Right lobe of liver (tissue), 6 donors: ENCODE data around the gene ENGASE. TPM values are rescaled to one million over a fixed set of nuclear protein-coding genes. Genes with fewer than 3 reads are reported as not detected.

Source experiments
- ATAC-seq, 4 donors: fragments of 200-7000 bp; cut with Tn5 transposase; one replicate each; pipeline ENCODE4 v1.9.1; 2020; ENCODE audit warnings: mild to moderate bottlenecking in 4 of 4, moderate library complexity in 4 of 4
- DNase-seq, 3 donors: peaks; one replicate each; pipeline ENCODE4 v3.0.0-alpha.2; 2020
- H3K27ac ChIP-seq, 3 donors: fragments of 200-600 bp; one replicate each; pipeline ENCODE4 v1.8.0; 2022
- H3K27me3 ChIP-seq, 2 donors: fragments of 200-600 bp; one replicate each; pipeline ENCODE4 v1.8.0; 2022
- H3K36me3 ChIP-seq, 4 donors: fragments of 200-600 bp; sonication (generic) in 1 of 4; one replicate each; pipeline versions ENCODE4 v1.5.1 to v1.8.0; 2017 to 2022; ENCODE audit warnings: control low read depth in 1 of 4
- H3K4me1 ChIP-seq, 4 donors: fragments of 200-600 bp; sonication (generic) in 1 of 4; one replicate each; pipeline versions ENCODE4 v1.5.1 to v1.8.0; 2017 to 2022; ENCODE audit warnings: control low read depth in 1 of 4
- H3K4me3 ChIP-seq, 3 donors: fragments of 200-600 bp; one replicate each; pipeline ENCODE4 v1.8.0; 2022
- H3K9me3 ChIP-seq, 4 donors: fragments of 200-600 bp; sonication (generic) in 1 of 4; one replicate each; pipeline versions ENCODE4 v1.5.1 to v1.8.0; 2017 to 2022; ENCODE audit warnings: control low read depth in 1 of 4
- CTCF ChIP-seq, 4 donors: fragments of 200-600 bp in 3 of 4; fragments of 450-650 bp in 1 of 4; IDR thresholded peaks; one replicate each; pipeline versions ENCODE4 v1.5.1 to v1.8.0; 2016 to 2022; ENCODE audit warnings: antibody characterized with exemption in 4 of 4, mild to moderate bottlenecking in 2 of 4
- POLR2A ChIP-seq: fragments of 450-650 bp; IDR thresholded peaks from one replicate; pipeline ENCODE4 v1.6.1; 2017; ENCODE audit warnings: antibody characterized with exemption, mild to moderate bottlenecking
- WGBS: methylation state at CpG from one replicate; pipeline ENCODE4 v1.1.6; 2018; ENCODE audit warnings: low coverage, low lambda C conversion rate; ENCODE audit not compliant: insufficient coverage; ENCODE audit errors: missing lambda C conversion rate; 5-methylcytosine and 5-hydroxymethylcytosine counted together
- intact Hi-C, 2 donors: fragments of 100-400 bp; cut with DNase I; formaldehyde crosslinking; loops; one replicate each; pipeline versions ENCODE4 v1.11.2 to v1.14.1; 2022
- total RNA-seq, 6 experiments: library from RNA; depleted of rRNA in 2 of 6; stranded (reverse); fragments of >200 nt in 2 of 6; fragmentation: NEBNext Ultra II Directional in 3 of 6; extraction: Animal tissue kit (Norgen Biotek cat#: 25700) in 3 of 6; gene quantifications; one replicate each; pipeline versions ENCODE4 v1.1.0 to v1.2.4, GENCODE V29; 2016 to 2023
- donor health status: DM: no; HTN: yes; CAD: no.
- donor health status: DM: no; HTN: no; CAD: no.
- donor health status: DM: no; HTN: no; CAD: no.
- donor health status: DM: no; HTN: yes; CAD: no.
- donor health status: DM: no; HTN: yes; CAD: no.

ENGASE gene
- total RNA-seq, 6 experiments from 2014 or later, result 7.4 to 63.7 (median 39.1) TPM

GRCh38 chr17:79123988-79124387 is 49.4 kb downstream of the ENGASE start:
- Histone ChIP-seq H3K27ac (no peak overlapping the region), H3K36me3 (no peaks in the 10 kb centered on the region), H3K4me1 (no peaks in the 10 kb centered on the region), H3K9me3 (no peaks in the 10 kb centered on the region), H3K27me3 (no peaks in the 10 kb centered on the region), H3K4me3 (no peak overlapping the region)
- 92% methylated on average over 5 of the region's 8 CpGs for WGBS
- no peak for DNase-seq
- TF ChIP-seq POLR2A (no peak), CTCF (IDR thresholded peaks at IDR 0.05) (no peak)
- no peak for ATAC-seq
- intact Hi-C loops, result no loop called here

DNA sequence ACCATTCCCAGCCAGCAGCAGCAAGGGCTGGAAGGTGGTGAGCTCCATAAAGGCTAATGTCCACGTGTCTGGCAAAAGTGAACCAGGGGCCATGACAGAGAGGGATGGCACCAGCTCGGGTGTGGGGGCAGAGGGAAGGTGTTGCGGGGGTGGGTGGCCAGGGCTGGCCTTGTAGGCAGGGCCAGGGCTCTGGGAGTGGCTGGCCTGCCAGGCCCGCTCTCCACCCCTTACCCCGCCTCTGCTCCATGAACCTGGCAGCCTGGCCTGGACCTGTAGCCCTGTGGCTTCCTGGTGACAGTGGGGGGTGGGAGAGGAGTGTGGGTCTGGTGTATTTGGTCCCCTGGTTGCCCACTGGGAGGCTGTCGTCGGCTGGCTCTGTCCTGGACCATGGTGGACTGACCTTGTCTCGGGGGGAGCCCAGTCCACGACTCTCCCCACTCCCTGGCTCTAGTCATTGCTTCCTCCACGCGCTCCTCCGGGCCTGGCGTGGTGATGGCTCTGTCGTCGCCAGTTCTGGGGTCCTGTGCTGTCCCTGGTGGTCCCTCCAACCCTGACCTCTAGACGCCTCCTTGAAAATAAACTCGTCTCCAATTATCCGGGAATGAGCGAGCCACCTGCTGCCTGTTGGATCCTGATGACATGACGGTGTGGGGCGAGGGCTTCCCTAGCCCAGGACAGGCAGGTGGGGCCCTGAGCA is 50.0 kb downstream of the ENGASE start:
- no peaks in the 10 kb centered on the region for H3K36me3 ChIP-seq
- ATAC-seq (no peak), DNase-seq (no peak)
- H3K27me3 ChIP-seq, result no peaks in the 10 kb centered on the region
- no peak overlapping the region for H3K27ac ChIP-seq
- H3K4me1 ChIP-seq, result no peaks in the 10 kb centered on the region
- TF ChIP-seq CTCF (IDR thresholded peaks at IDR 0.05) (no peak), POLR2A (no peak)
- WGBS, result 67% methylated on average over 4 of the region's 21 CpGs
- H3K4me3 ChIP-seq, result no peak overlapping the region
- intact Hi-C loops, result no loop called here
- H3K9me3 ChIP-seq, result no peaks in the 10 kb centered on the region

- intact Hi-C loops, result no loop called here
- Histone ChIP-seq H3K4me1 (no peaks in the 10 kb centered on the region), H3K27me3 (no peaks in the 10 kb centered on the region), H3K9me3 (no peaks in the 10 kb centered on the region), H3K4me3 (no peak overlapping the region), H3K27ac (no peak overlapping the region), H3K36me3 (no peaks in the 10 kb centered on the region)
- DNase-seq (no peak), ATAC-seq (no peak)
- WGBS, result no CpG with 5 or more reads among the region's 22 CpGs
- TF ChIP-seq CTCF (IDR thresholded peaks at IDR 0.05) (no peak), POLR2A (no peak)
These were observed 50.9 kb downstream of the ENGASE start for GRCh38 chr17:79125503-79125902.

DNA sequence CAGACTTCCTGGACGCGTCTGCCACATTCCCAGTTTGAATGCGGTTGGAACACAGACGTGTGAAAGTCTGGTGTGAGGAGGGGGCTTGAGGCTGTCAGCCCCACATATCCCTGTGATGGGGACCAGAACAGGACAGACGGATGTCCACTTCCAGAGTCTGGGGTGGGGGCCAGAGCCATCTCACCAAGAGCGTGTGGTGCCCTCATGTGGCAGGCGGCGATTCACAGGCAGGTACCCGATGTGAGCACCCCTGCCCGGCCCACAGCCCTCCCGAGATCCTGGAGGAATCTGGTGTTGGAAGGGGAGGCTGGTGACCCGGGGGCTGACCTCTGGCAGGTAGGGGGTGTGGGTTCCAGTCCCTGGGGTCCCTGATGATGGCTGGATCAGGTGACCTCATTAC is 51.5 kb downstream of the ENGASE start:
- H3K9me3 ChIP-seq, result no peaks in the 10 kb centered on the region
- DNase-seq, result no peak
- whole genome bisulfite sequencing, result 40% methylated on average over 3 of the region's 12 CpGs
- no peak overlapping the region for H3K4me3 ChIP-seq
- peak in 1 of 4 donors; percentile 36 for ATAC-seq
- H3K36me3 ChIP-seq, result no peaks in the 10 kb centered on the region
- TF ChIP-seq POLR2A (no peak), CTCF (IDR thresholded peaks at IDR 0.05) (peak in 1 of 4 donors; percentile 9)
- H3K27ac ChIP-seq, result no peak overlapping the region
- intact Hi-C loops, result no loop called here
- no peaks in the 10 kb centered on the region for H3K27me3 ChIP-seq
- H3K4me1 ChIP-seq, result no peaks in the 10 kb centered on the region
